NCI-H2227 (cell line): Measurements from ENCODE around the gene MYH8.

Experiments used
- DNase-seq: peaks from one replicate; lab custom pipeline; 2025; ENCODE audit not compliant: unreplicated experiment; lab: John Stamatoyannopoulos, UW

The MYH8 gene

GRCh38 chr17:10384175-10384574 lies 37.6 kb downstream of the MYH8 start:
- no peak for DNase-seq

- no peak for DNase-seq
Measured at GRCh38 chr17:10380631-10381408, 40.9 kb downstream of the MYH8 start.

GRCh38 chr17:10372906-10373305 lies 48.8 kb downstream of the MYH8 start, which contains the start of gene MYH13:
Gene MYH13 (minus strand): TSS chr17:10373006. CDS start chr17:10364530, 8,476 bp downstream.
- DNase-seq, result no peak

- no peak for DNase-seq
Measured at GRCh38 chr17:10370016-10370608, 51.6 kb downstream of the MYH8 start.

GRCh38 chr17:10369239-10369638 lies 52.5 kb downstream of the MYH8 start:
- DNase-seq, result no peak

- no peak for DNase-seq
Measured at GRCh38 chr17:10368561-10368960, 53.2 kb downstream of the MYH8 start.

GRCh38 chr17:10360578-10360977 lies 61.2 kb downstream of the MYH8 start:
- no peak for DNase-seq

- DNase-seq, result no peak
Measured at GRCh38 chr17:10357768-10358167, 64.0 kb downstream of the MYH8 start.

GRCh38 chr17:10354651-10355050 lies 67.1 kb downstream of the MYH8 start:
- DNase-seq, result no peak

GRCh38 chr17:10352893-10353292 lies 68.9 kb downstream of the MYH8 start:
- DNase-seq, result no peak

GRCh38 chr17:10349403-10349802 lies 72.3 kb downstream of the MYH8 start:
- DNase-seq, result no peak

GRCh38 chr17:10344816-10345215 lies 76.9 kb downstream of the MYH8 start:
- no peak for DNase-seq
